ENCODE data around the gene HNRNPA2B1. TPM values are rescaled to one million over a fixed set of nuclear protein-coding genes. Genes with fewer than 3 reads are reported as not detected.

The HNRNPA2B1 gene
- total RNA-seq, 1 donor from 2014 or later = 398 TPM

- Histone ChIP-seq H3K36me3 (no peaks in the 10 kb centered on the region), H3K4me3 (no peak overlapping the region), H3K27ac (replicated peaks) (no peak overlapping the region), H3K9me3 (replicated peaks) (peaks cover 8% of the 10 kb centered on the region), H3K27me3 (ENCODE audit: low read depth) (peaks cover 30% of the 10 kb centered on the region), H3K4me1 (peaks cover 8% of the 10 kb centered on the region)
- intact Hi-C loops (cut with micrococcal nuclease) = no loop called here
- no peak for DNase-seq
- no peak for TF ChIP-seq CTCF (IDR thresholded peaks at IDR 0.05; ENCODE audit: borderline replicate concordance)
Observed at GRCh38 chr7:26159243-26159642, 41.3 kb downstream of the HNRNPA2B1 start.

- no peak for DNase-seq
- H3K4me3 ChIP-seq = no peak overlapping the region
- H3K27me3 ChIP-seq (ENCODE audit: low read depth) = peaks cover 46% of the 10 kb centered on the region
- intact Hi-C loops (cut with micrococcal nuclease) = no loop called here
- H3K36me3 ChIP-seq = no peaks in the 10 kb centered on the region
- H3K27ac ChIP-seq (replicated peaks) = no peak overlapping the region
- peaks cover 18% of the 10 kb centered on the region for H3K4me1 ChIP-seq
- H3K9me3 ChIP-seq (replicated peaks) = no peaks in the 10 kb centered on the region
- TF ChIP-seq CTCF (IDR thresholded peaks at IDR 0.05; ENCODE audit: borderline replicate concordance) = no peak
Observed at GRCh38 chr7:26157520-26158105, 42.9 kb downstream of the HNRNPA2B1 start.

- no peak for DNase-seq
- peak overlapping the region; percentile 34 for H3K27ac ChIP-seq (replicated peaks)
- TF ChIP-seq CTCF (IDR thresholded peaks at IDR 0.05; ENCODE audit: borderline replicate concordance) = no peak
- peaks cover 25% of the 10 kb centered on the region for H3K4me1 ChIP-seq
- H3K27me3 ChIP-seq (ENCODE audit: low read depth) = peaks cover 55% of the 10 kb centered on the region
- H3K36me3 ChIP-seq = no peaks in the 10 kb centered on the region
- H3K4me3 ChIP-seq = peak overlapping the region; percentile 19
- H3K9me3 ChIP-seq (replicated peaks) = no peaks in the 10 kb centered on the region
- intact Hi-C loops (cut with micrococcal nuclease) = no loop called here
Observed at GRCh38 chr7:26156451-26157420, 43.8 kb downstream of the HNRNPA2B1 start.

- intact Hi-C loops (cut with micrococcal nuclease) = no loop called here
- no peaks in the 10 kb centered on the region for H3K9me3 ChIP-seq (replicated peaks)
- H3K27ac ChIP-seq (replicated peaks) = peak overlapping the region; percentile 34
- H3K36me3 ChIP-seq = no peaks in the 10 kb centered on the region
- no peak for DNase-seq
- H3K4me3 ChIP-seq = peak overlapping the region; percentile 19
- peaks cover 65% of the 10 kb centered on the region for H3K27me3 ChIP-seq (ENCODE audit: low read depth)
- TF ChIP-seq CTCF (IDR thresholded peaks at IDR 0.05; ENCODE audit: borderline replicate concordance) = no peak
- H3K4me1 ChIP-seq = peaks cover 26% of the 10 kb centered on the region
Observed at GRCh38 chr7:26155531-26156375, 44.8 kb downstream of the HNRNPA2B1 start.
